ENCODE data around the gene ZBTB21.

ZBTB21 gene

GRCh38 chr21:42009831-42010506 is at the start of gene ZBTB21:
ZBTB21 (minus strand) TSS chr21:42010360; CDS start chr21:41994095, 16,265 bp downstream.
- peak; percentile 99 for DNase-seq

GRCh38 chr21:42059721-42060120 is 49.6 kb upstream of the ZBTB21 start:
- no peak for DNase-seq

GRCh38 chr21:42059141-42059540 is 49.0 kb upstream of the ZBTB21 start:
- no peak for DNase-seq

GRCh38 chr21:42058631-42059111 is 48.5 kb upstream of the ZBTB21 start:
- no peak for DNase-seq

GRCh38 chr21:42057851-42058437 is 47.8 kb upstream of the ZBTB21 start:
- no peak for DNase-seq

- DNase-seq, result peak; percentile 80
Measured at GRCh38 chr21:42056996-42057689, 47.0 kb upstream of the ZBTB21 start.

GRCh38 chr21:42056468-42056867 is 46.3 kb upstream of the ZBTB21 start:
- peak; percentile 89 for DNase-seq

- no peak for DNase-seq
Measured at GRCh38 chr21:42055425-42055824, 45.3 kb upstream of the ZBTB21 start.

- DNase-seq, result no peak
Measured at GRCh38 chr21:42051788-42052187, 41.6 kb upstream of the ZBTB21 start.

- DNase-seq, result no peak
Measured at GRCh38 chr21:42049578-42050430, 39.6 kb upstream of the ZBTB21 start.

- no peak for DNase-seq
Measured at GRCh38 chr21:42048870-42049577, 38.9 kb upstream of the ZBTB21 start.

GRCh38 chr21:42047821-42048613 is 37.9 kb upstream of the ZBTB21 start:
- DNase-seq, result no peak

GRCh38 chr21:42044871-42045495 is 34.8 kb upstream of the ZBTB21 start:
- DNase-seq, result no peak

- DNase-seq, result no peak
Measured at GRCh38 chr21:42043961-42044360, 33.8 kb upstream of the ZBTB21 start.

GRCh38 chr21:42043201-42043895 is 33.2 kb upstream of the ZBTB21 start:
- DNase-seq, result no peak

GRCh38 chr21:42042651-42043050 is 32.5 kb upstream of the ZBTB21 start:
- no peak for DNase-seq

- DNase-seq, result peak; percentile 45
Measured at GRCh38 chr21:42041711-42042110, 31.6 kb upstream of the ZBTB21 start.

- DNase-seq, result no peak
Measured at GRCh38 chr21:42041246-42041645, 31.1 kb upstream of the ZBTB21 start.

- DNase-seq, result no peak
Measured at GRCh38 chr21:42040411-42041180, 30.4 kb upstream of the ZBTB21 start.

Measured in NCI-H69 (cell line).